SK-N-SH (cell line): ENCODE results near the gene NUP210L. TPM values are rescaled to one million over a fixed set of nuclear protein-coding genes. Genes with fewer than 3 reads are reported as not detected.
A peak's percentile ranks its signal among the peaks of the same experiment; 100 is the strongest.

Experiments used
- CTCF ChIA-PET: fragments of 300-600, 350-600 bp; formaldehyde crosslinking; extraction: SDS; loops from one replicate; lab custom pipeline; 2021; lab: Yijun Ruan, JAX
- POLR2A ChIA-PET: fragments of 350-600 bp; sonication (Branson Sonifier 250); formaldehyde crosslinking; extraction: SDS; loops from one replicate; lab custom pipeline; 2020; ENCODE audit warnings: antibody characterized with exemption, inconsistent platforms; lab: Yijun Ruan, JAX
- DNase-seq: peaks from one replicate; pipeline ENCODE4 v3.0.0; 2012
- H2AFZ ChIP-seq: fragments of 200-600 bp; sonication (generic); 2 replicates; pipeline ENCODE4 v1.8.1; 2016; ENCODE audit warnings: antibody characterized with exemption, mild to moderate bottlenecking, low read depth
- H3F3A ChIP-seq: fragments of 200-600 bp; sonication (generic); replicated peaks from 2 replicates; pipeline ENCODE3; 2016; ENCODE audit warnings: antibody characterized with exemption, mild to moderate bottlenecking; ENCODE audit not compliant: insufficient read depth
- H3K27ac ChIP-seq, 2 experiments: fragments of 200-500 bp in 1 of 2; fragments of 200-600 bp in 1 of 2; sonication (Bioruptor generic) in 1 of 2; sonication (generic), shearing (Covaris generic) in 1 of 2; 2 replicates each; pipeline versions ENCODE4 v1.5.1 to v1.6.1; 2014 to 2016; ENCODE audit warnings: low read depth in 2 of 2, inconsistent platforms in 1 of 2, low read length in 1 of 2, mild to moderate bottlenecking in 1 of 2, mixed read lengths in 1 of 2
- H3K27me3 ChIP-seq: fragments of 200-600 bp; sonication (generic), shearing (Covaris generic); 2 replicates; pipeline ENCODE4 v1.6.1; 2016; ENCODE audit warnings: mixed run types; ENCODE audit not compliant: insufficient read depth
- H3K36me3 ChIP-seq, 2 experiments: fragments of 200-500 bp in 1 of 2; fragments of 200-600 bp in 1 of 2; sonication (Bioruptor generic) in 1 of 2; sonication (generic) in 1 of 2; replicated peaks in 1 of 2; 2 replicates each; pipeline versions ENCODE3 to v1.5.1; 2014 to 2016; ENCODE audit warnings: low read length in 1 of 2, mild to moderate bottlenecking in 1 of 2; ENCODE audit not compliant: insufficient read depth in 2 of 2, control insufficient read depth in 1 of 2
- H3K4me1 ChIP-seq, 2 experiments: fragments of 200-500 bp in 1 of 2; fragments of 200-600 bp in 1 of 2; sonication (Bioruptor generic) in 1 of 2; sonication (generic), shearing (Covaris generic) in 1 of 2; 2 replicates each; pipeline versions ENCODE4 v1.5.1 to v1.6.1; 2014 to 2016; ENCODE audit warnings: low read depth in 1 of 2, low read length in 1 of 2, mixed run types in 1 of 2; ENCODE audit not compliant: insufficient read depth in 2 of 2, control insufficient read depth in 1 of 2
- H3K4me2 ChIP-seq: fragments of 200-600 bp; sonication (generic), shearing (Covaris generic); 2 replicates; pipeline ENCODE4 v1.6.1; 2017; ENCODE audit warnings: mixed run types
- H3K4me3 ChIP-seq, 2 experiments: fragments of 200-500 bp in 1 of 2; fragments of 200-600 bp in 1 of 2; sonication (Bioruptor generic) in 1 of 2; sonication (generic), shearing (Covaris generic) in 1 of 2; 2 replicates each; pipeline versions ENCODE4 v1.5.1 to v1.8.1; 2014 to 2016; ENCODE audit warnings: low read depth in 2 of 2, inconsistent platforms in 1 of 2, low read length in 1 of 2, mild to moderate bottlenecking in 1 of 2, mixed read lengths in 1 of 2, moderate library complexity in 1 of 2
- H3K79me2 ChIP-seq: fragments of 200-600 bp; sonication (generic); 2 replicates; pipeline ENCODE4 v1.8.1; 2017; ENCODE audit warnings: mild to moderate bottlenecking; ENCODE audit not compliant: insufficient read depth
- H3K9ac ChIP-seq: fragments of 200-600 bp; sonication (generic); 2 replicates; pipeline ENCODE4 v1.6.1; 2017; ENCODE audit warnings: mixed run types
- H3K9me2 ChIP-seq: fragments of 200-600 bp; sonication (generic); 2 replicates; pipeline ENCODE4 v1.6.1; 2017; ENCODE audit warnings: mixed run types
- H3K9me3 ChIP-seq: fragments of 200-600 bp; sonication (generic); 2 replicates; pipeline ENCODE4 v1.6.1; 2017; ENCODE audit warnings: mixed run types, mild to moderate bottlenecking, moderate library complexity
- H4K20me1 ChIP-seq: fragments of 200-600 bp; sonication (generic); 2 replicates; pipeline ENCODE4 v1.6.1; 2017; ENCODE audit warnings: mild to moderate bottlenecking, mixed run types; ENCODE audit not compliant: insufficient read depth
- CTCF ChIP-seq: fragments of 200-600 bp; sonication (generic); IDR thresholded peaks from 2 replicates; pipeline ENCODE4 v1.6.1; 2017; ENCODE audit warnings: antibody characterized with exemption, mild to moderate bottlenecking, moderate library complexity
- MAX ChIP-seq: IDR thresholded peaks from 2 replicates; pipeline ENCODE4 v1.4.0; 2012; ENCODE audit warnings: low read depth
- NRF1 ChIP-seq: IDR thresholded peaks from 2 replicates; pipeline ENCODE4 v1.6.1; 2012; ENCODE audit warnings: low read depth, mild to moderate bottlenecking, low read length
- PBX3 ChIP-seq: IDR thresholded peaks from 2 replicates; pipeline ENCODE4; 2012
- POLR2AphosphoS5 ChIP-seq: IDR thresholded peaks from 2 replicates; pipeline ENCODE4 v1.6.1; 2012; ENCODE audit warnings: low read depth, low read length
- RAD21 ChIP-seq: IDR thresholded peaks from 2 replicates; pipeline ENCODE4 v1.6.1; 2012; ENCODE audit warnings: mild to moderate bottlenecking, low read length
- RCOR1 ChIP-seq: fragments of 150-350 bp; IDR thresholded peaks from 2 replicates; pipeline ENCODE4 v1.6.1; 2017; ENCODE audit warnings: antibody characterized with exemption, low read length
- RFX5 ChIP-seq: IDR thresholded peaks from 2 replicates; pipeline ENCODE4 v1.6.1; 2012; ENCODE audit warnings: mild to moderate bottlenecking, improper control_type of control experiment, low read length
- RXRA ChIP-seq: IDR thresholded peaks from 2 replicates; pipeline ENCODE4 v1.4.0; 2012; ENCODE audit warnings: low read depth, mild to moderate bottlenecking, borderline replicate concordance
- SMC3 ChIP-seq: IDR thresholded peaks from 2 replicates; pipeline ENCODE4 v1.6.1; 2012; ENCODE audit warnings: low read depth, low read length, improper control_type of control experiment
- TAF1 ChIP-seq: IDR thresholded peaks from 2 replicates; pipeline ENCODE4 v1.6.1; 2012; ENCODE audit warnings: low read depth, mild to moderate bottlenecking, low read length, moderate library complexity, borderline replicate concordance
- TCF12 ChIP-seq: IDR thresholded peaks from 2 replicates; pipeline ENCODE4 v1.4.0; 2012
- USF2 ChIP-seq: fragments of 150-350 bp; IDR thresholded peaks from 2 replicates; pipeline ENCODE4 v1.6.1; 2017; ENCODE audit warnings: antibody characterized with exemption, low read length, low read depth, borderline replicate concordance
- WGBS: methylation state at CpG from one replicate; pipeline ENCODE4 v1.1.6; 2017; ENCODE audit warnings: low lambda C conversion rate; 5-methylcytosine and 5-hydroxymethylcytosine counted together
- polyA plus RNA-seq, 3 experiments: library from polyadenylated mRNA; depleted of rRNA; stranded (reverse); fragments of >200 nt; gene quantifications; 2 replicates each; pipeline ENCODE4 v1.2.3, GENCODE V29; 2012

The NUP210L gene
- polyA plus RNA-seq, 1 of the 3 experiments (the other 2 are of a cell fraction): not detected

- no peak for TF ChIP-seq RCOR1
- no peak for TF ChIP-seq TCF12
- no peak for TF ChIP-seq PBX3
- TF ChIP-seq, all 33 proteins: peak for 0
These were observed 44.6 kb upstream of the NUP210L start (continued) for GRCh38 chr1:154199563-154199879.

GRCh38 chr1:154198756-154199562, 44.1 kb upstream of the NUP210L start:
- Histone ChIP-seq H3K27ac (no peak overlapping the region), H3F3A (peaks cover 13% of the 10 kb centered on the region), H3K36me3 (no peaks in the 10 kb centered on the region), H3K4me2 (no peak overlapping the region), H3K4me3 (no peak overlapping the region), H3K79me2 (no peaks in the 10 kb centered on the region), H3K4me1 (peaks cover 0 to 2% of the 10 kb centered on the region in 2 experiments; a peak in 1 of 4 replicates), H2AFZ (peak overlapping the region; percentile 48; the same call in 1 of the 2 replicates), H3K9me2 (no peaks in the 10 kb centered on the region), H4K20me1 (no peaks in the 10 kb centered on the region), H3K9ac (no peak overlapping the region), H3K27me3 (no peaks in the 10 kb centered on the region), H3K9me3 (no peaks in the 10 kb centered on the region)
- POLR2A ChIA-PET: interaction anchor here (0.7 to 1.3 kb wide), 2 partner anchors 73 to 209 kb away, joined by 3 to 5 read pairs; partner anchors contain the start of gene RPS27
- 27% methylated on average over 5 of the region's 5 CpGs for WGBS
- CTCF ChIA-PET: interaction anchor here (0.6 to 4.2 kb wide), 29 partner anchors 9 to 152 kb away, joined by 3 to 49 read pairs (median 4); partner anchors contain the start of genes ATP8B2, HAX1 and UBAP2L
- TF ChIP-seq CTCF (peak; percentile 64), USF2 (no peak), NRF1 (no peak), POLR2AphosphoS5 (no peak), TAF1 (no peak), MAX (no peak), RAD21 (peak; percentile 70), RFX5 (no peak), SMC3 (peak; percentile 49; the same call in 1 of the 2 replicates), RXRA (no peak), RCOR1 (no peak)
- DNase-seq: peak; percentile 78
